ENCODE data around the gene FAM89B.
A peak's percentile ranks its signal among the peaks of the same experiment; 100 is the strongest.

FAM89B gene

DNA sequence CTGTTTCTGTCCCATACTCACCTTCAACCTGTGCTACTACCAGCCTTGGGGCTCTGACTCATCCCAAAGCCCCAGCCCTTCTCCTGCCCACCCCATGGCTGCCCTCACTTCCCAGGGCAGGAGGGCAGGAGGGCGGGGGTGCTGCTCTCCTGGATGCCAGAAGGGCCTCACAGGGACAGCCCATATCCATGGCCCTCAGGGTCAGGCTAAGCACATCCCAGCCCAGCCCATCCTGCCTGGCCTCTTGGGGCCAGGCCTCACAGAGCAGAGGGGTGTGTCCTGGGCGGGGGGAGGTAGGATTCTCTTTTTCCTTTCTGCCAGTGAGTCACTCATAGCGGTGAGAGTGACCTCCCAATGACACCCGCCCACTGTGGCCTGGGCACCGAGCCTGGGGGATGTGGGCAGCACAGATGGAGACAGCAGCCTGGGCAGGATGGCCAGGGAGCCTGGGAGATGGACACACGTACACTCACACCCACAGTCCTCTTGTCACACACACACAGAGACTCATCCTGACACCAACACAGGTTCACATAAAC lies 16.6 kb upstream of the FAM89B start:
- no peak overlapping the region for H3K4me3 ChIP-seq (ENCODE audit: low read depth, low read length)
- TF ChIP-seq, protein P1, sequence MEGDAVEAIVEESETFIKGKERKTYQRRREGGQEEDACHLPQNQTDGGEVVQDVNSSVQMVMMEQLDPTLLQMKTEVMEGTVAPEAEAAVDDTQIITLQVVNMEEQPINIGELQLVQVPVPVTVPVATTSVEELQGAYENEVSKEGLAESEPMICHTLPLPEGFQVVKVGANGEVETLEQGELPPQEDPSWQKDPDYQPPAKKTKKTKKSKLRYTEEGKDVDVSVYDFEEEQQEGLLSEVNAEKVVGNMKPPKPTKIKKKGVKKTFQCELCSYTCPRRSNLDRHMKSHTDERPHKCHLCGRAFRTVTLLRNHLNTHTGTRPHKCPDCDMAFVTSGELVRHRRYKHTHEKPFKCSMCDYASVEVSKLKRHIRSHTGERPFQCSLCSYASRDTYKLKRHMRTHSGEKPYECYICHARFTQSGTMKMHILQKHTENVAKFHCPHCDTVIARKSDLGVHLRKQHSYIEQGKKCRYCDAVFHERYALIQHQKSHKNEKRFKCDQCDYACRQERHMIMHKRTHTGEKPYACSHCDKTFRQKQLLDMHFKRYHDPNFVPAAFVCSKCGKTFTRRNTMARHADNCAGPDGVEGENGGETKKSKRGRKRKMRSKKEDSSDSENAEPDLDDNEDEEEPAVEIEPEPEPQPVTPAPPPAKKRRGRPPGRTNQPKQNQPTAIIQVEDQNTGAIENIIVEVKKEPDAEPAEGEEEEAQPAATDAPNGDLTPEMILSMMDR (IDR thresholded peaks at IDR 0.05; ENCODE audit: borderline replicate concordance, insufficient read depth, low read depth, low read length), result no peak

DNA sequence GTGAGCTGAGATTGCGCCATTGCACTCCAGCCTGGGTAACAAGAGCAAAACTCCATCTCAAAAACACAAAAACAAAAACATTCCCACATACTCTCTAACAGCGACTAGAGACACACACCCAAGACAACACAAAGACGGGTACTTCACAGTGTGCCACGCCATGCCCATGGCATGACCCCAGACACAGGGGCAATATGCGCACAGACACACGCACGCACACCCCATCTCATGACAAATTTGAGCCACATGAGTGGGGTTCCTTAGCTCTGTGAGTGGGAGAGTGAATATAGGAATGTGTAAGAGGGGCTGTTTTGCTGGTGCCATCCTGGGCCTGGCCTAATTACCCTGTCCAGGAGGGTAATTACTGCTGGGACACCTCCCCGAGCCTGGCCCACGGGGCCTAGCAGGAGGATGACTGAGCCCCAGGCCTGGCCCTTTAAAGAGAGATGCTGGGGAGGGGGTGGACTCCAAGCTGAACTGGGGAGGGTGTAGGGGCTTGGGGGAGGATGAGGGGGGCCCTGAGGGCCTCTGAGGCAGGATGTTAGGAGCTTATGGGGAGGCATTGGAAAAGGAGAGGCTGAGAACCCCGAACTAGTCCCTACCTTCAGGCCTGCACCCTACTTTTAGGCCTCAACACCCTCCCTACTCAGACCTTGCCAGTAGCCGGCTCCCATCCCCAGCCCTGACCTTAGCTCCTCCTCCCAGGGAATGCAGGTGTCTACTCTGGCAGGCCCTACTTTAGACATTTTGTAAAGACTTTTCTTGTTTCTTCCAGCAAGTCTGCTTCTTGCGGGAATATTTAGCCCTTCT lies 15.7 kb upstream of the FAM89B start:
- TF ChIP-seq, protein P1 (IDR thresholded peaks at IDR 0.05; ENCODE audit: borderline replicate concordance, insufficient read depth, low read depth, low read length), result no peak
- no peak overlapping the region for H3K4me3 ChIP-seq (ENCODE audit: low read depth, low read length)

DNA sequence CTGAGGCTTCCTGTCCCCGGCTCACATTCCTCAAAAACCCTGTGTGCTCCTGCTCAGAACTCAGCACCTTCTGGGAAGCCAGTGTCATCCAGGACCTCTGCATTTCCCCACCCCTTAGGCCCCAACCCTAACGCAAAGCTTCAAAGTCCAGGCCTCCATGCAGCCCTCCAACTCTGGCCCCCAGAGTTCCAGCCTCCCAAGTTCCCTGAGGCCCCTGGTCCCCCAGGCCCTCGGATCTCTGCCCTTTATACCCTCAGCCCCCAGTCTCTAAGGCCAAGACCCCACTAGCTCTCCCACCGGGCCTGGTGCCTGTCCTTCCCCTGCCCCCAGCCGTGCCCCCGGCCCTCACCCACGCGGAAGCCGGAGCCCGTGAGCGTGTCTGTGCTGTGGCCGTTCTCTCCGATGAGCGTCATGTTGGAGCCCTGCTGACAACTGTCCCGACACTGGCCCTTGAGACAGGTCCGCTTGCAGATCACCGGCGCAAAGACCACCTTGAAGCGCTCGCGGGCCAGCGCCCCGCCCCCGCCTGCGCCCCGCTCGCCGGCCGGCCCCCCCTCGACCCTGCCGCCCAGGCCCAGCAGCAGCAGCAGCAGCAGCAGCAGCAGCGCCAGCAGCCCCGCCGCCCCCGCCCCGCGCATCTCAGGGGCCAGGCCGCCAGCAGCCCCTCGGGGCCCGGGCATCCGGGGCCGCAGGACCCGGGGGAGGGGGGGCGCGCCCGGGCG lies 14.9 kb upstream of the FAM89B start:
- TF ChIP-seq, protein P1 (IDR thresholded peaks at IDR 0.05; ENCODE audit: borderline replicate concordance, insufficient read depth, low read depth, low read length), result no peak
- H3K4me3 ChIP-seq (ENCODE audit: low read depth, low read length), result no peak overlapping the region

DNA sequence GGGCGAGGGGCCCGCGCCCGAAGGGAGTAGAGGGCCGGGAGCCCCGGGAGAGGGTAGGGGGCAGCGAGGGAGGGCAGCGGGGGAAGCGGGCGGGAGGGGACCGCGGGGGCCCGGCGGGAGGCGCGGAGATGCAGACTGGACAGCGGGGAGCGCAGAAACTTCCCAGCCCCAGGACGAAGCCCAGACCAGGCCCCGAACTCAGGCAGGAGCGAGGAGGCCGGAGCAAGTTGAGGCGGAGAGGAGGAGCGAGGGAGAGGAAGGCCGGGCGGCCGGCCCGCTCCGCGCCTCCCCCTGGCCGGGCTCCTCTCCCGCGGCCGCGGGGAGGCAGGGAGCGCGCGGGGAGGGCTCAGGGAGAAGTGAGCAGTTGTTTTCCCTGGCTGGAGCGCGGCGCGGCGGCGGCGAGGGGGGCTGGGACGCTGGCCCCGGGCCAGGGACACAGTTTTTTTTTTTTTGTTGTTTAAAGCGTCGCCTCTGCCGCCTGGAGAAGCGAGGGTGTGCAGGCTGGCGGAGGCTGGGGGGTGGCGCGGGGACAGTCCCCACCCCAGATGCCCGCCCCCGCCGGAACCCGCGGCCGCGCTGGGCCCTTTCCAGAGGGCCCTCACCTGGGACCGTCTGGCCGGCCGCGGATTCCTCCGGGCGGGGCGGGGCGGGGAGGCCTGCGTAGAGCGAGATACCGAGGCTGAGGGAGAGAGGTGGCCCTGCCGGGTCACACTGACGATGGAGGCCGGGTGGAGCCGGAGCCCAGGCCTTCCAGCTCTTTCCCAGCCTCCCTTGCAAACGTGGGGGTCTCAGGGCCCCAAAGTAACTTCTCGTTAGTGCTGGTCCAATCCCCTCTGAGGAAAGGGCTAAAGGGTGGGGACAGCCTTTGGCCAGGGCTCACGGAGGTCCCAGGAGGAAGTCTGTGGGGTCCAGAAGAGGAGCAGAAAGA lies 14.1 kb upstream of the FAM89B start, which contains the start of gene LTBP3:
Gene LTBP3, minus strand, starts transcription at position 358 of the 928 bp plus-strand sequence. CDS start 400 bp downstream, outside the sequence.
- peak within 1 kb of the TSS; percentile 26 for H3K4me3 ChIP-seq (ENCODE audit: low read depth, low read length)
- TF ChIP-seq, protein P1 (IDR thresholded peaks at IDR 0.05; ENCODE audit: borderline replicate concordance, insufficient read depth, low read depth, low read length), result no peak

DNA sequence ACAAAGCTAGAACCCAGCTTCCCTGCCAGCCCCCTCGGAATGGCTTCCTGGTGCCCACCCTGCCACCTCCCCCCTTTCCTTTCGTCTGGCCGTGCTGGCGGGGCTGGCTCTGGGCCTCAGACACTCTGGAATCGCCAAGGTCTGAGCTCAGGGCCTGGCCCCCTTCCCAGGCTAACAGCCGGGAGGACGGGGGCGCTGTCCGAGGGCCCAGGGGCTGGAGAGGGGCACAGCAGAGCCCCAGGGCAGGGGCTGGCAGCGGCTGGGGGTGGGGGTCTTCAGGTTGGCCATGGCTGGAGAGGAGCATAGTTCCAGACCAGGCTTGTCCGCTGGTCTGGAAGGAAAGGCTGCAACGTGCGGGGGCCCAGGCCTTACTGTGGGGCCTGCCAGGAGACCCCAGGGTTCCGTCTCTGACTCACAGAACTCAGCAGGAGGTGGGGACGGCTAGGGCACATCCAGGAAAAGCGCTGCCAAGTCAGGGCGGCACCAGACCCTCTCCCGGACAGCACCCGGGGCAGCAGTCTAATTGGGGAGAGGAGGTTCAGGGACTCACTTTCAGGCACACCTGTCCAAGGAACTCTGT lies 13.3 kb upstream of the FAM89B start:
- TF ChIP-seq, protein P1 (IDR thresholded peaks at IDR 0.05; ENCODE audit: borderline replicate concordance, insufficient read depth, low read depth, low read length), result no peak
- no peak overlapping the region for H3K4me3 ChIP-seq (ENCODE audit: low read depth, low read length)

DNA sequence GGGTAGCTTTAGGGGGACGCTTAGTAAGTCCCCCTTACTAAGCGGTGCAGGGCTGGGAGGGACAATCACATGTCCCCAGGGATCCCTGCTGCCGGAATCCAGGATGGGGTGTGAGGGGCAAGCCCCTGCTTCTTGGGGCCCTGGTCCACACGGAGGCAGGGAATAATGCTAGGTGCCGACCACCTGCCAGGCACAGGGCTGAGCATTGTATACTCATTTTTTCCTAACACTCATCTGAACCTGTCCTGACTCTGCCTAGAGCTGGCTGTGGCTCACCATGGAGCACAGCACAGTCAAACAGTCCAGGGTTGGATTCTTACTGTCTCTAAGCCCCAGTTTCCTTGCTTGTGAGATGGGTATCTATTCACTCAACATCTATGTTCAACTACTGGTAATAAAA lies 12.8 kb upstream of the FAM89B start:
- TF ChIP-seq, protein P1 (IDR thresholded peaks at IDR 0.05; ENCODE audit: borderline replicate concordance, insufficient read depth, low read depth, low read length), result no peak
- H3K4me3 ChIP-seq (ENCODE audit: low read depth, low read length), result no peak overlapping the region
